Gastroesophageal sphincter (tissue), 3 donors: Measurements from ENCODE around the gene ATG13.

Experiments
- EP300 ChIP-seq: sonication (generic); formaldehyde crosslinking; IDR thresholded peaks from one replicate; pipeline ENCODE4 v1.6.1; 2017; ENCODE audit warnings: antibody characterized with exemption, mild to moderate bottlenecking
- POLR2A ChIP-seq, 2 donors: fragments of 450-650 bp; IDR thresholded peaks; one replicate each; pipeline ENCODE4 v1.6.1; 2017; ENCODE audit warnings: antibody characterized with exemption in 2 of 2, mild to moderate bottlenecking in 2 of 2, moderate library complexity in 1 of 2
- TF ChIP-seq, protein P1 (sequence below), 4 experiments: fragments of 200-600 bp in 2 of 4; fragments of 450-650 bp in 2 of 4; sonication (generic) in 1 of 4; IDR thresholded peaks; one replicate each; pipeline ENCODE4 v1.5.1; 2017 to 2019; ENCODE audit warnings: antibody characterized with exemption in 4 of 4, mild to moderate bottlenecking in 2 of 4, moderate library complexity in 2 of 4

DNA sequence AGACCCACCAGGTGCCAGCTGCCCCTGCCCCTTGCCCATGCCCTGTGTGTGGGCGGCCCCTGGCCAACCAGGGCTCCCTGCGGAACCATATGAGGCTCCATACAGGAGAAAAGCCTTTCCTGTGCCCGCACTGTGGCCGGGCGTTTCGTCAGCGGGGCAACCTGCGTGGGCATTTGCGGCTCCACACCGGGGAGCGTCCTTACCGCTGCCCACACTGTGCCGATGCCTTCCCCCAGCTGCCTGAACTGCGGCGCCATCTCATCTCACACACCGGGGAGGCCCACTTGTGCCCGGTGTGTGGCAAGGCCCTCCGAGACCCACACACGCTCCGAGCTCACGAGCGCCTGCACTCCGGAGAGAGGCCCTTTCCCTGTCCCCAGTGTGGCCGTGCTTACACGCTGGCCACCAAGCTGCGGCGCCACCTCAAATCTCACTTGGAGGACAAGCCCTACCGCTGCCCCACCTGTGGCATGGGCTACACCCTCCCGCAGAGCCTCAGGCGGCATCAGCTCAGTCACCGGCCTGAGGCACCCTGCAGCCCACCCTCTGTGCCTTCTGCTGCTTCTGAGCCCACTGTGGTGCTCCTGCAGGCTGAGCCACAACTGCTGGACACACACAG lies 87.8 kb downstream of the ATG13 start:
- TF ChIP-seq, protein P1, sequence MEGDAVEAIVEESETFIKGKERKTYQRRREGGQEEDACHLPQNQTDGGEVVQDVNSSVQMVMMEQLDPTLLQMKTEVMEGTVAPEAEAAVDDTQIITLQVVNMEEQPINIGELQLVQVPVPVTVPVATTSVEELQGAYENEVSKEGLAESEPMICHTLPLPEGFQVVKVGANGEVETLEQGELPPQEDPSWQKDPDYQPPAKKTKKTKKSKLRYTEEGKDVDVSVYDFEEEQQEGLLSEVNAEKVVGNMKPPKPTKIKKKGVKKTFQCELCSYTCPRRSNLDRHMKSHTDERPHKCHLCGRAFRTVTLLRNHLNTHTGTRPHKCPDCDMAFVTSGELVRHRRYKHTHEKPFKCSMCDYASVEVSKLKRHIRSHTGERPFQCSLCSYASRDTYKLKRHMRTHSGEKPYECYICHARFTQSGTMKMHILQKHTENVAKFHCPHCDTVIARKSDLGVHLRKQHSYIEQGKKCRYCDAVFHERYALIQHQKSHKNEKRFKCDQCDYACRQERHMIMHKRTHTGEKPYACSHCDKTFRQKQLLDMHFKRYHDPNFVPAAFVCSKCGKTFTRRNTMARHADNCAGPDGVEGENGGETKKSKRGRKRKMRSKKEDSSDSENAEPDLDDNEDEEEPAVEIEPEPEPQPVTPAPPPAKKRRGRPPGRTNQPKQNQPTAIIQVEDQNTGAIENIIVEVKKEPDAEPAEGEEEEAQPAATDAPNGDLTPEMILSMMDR (IDR thresholded peaks at IDR 0.05): no peak
- no peak for TF ChIP-seq EP300
- TF ChIP-seq POLR2A (IDR thresholded peaks at IDR 0.05): no peak
